Activated CD4-positive, alpha-beta T cell treated with anti-CD3 and anti-CD28 coated beads, Interleukin-2, amount 10 ng/mL, durations not matched to agents 7 days and 5 days (primary cell): ENCODE measurements around the gene FAM81A. TPM values are rescaled to one million over a fixed set of nuclear protein-coding genes. Genes with fewer than 3 reads are reported as not detected.
"Not testable (repeated sequence)": the region's sequence is repeated elsewhere in the genome, so short reads cannot be mapped to it uniquely, and the experiment has no call there.

Experiments used
- CTCF ChIA-PET: fragments of 350-600 bp; sonication (Branson Sonifier 250); formaldehyde crosslinking; loops from one replicate; lab custom pipeline; 2021; ENCODE audit warnings: antibody characterized with exemption; lab: Charles Lee
- POLR2A ChIA-PET: fragments of 350-600 bp; sonication (Branson Sonifier 250); formaldehyde crosslinking; loops from one replicate; lab custom pipeline; 2021; ENCODE audit warnings: antibody characterized with exemption; lab: Charles Lee
- DNase-seq: peaks from one replicate; pipeline ENCODE4 v3.0.0-alpha.2; 2020
- H3K27ac Mint-ChIP-seq: one replicate; pipeline ENCODE4 v1.8.0; 2021; ENCODE audit warnings: mild to moderate bottlenecking, moderate library complexity, mixed read lengths
- H3K27me3 Mint-ChIP-seq: one replicate; pipeline ENCODE4 v1.8.0; 2021; ENCODE audit warnings: mixed read lengths
- H3K36me3 Mint-ChIP-seq: one replicate; pipeline ENCODE4 v1.8.0; 2021; ENCODE audit warnings: low read depth, mixed read lengths
- H3K4me1 Mint-ChIP-seq: one replicate; pipeline ENCODE4 v1.8.0; 2021; ENCODE audit warnings: mixed read lengths
- H3K4me3 Mint-ChIP-seq: one replicate; pipeline ENCODE4 v1.8.0; 2021; ENCODE audit warnings: mild to moderate bottlenecking, moderate library complexity, mixed read lengths
- H3K9me3 Mint-ChIP-seq: one replicate; pipeline ENCODE4 v1.8.0; 2021; ENCODE audit warnings: mixed read lengths
- total RNA-seq, 2 experiments: library from RNA; stranded (reverse); gene quantifications; one replicate each; pipeline ENCODE4 v1.2.3, GENCODE V29; 2021

Gene FAM81A
- total RNA-seq, 2 experiments from 2014 or later, result 0.57 to 0.73 TPM

GRCh38 chr15:59516655-59517461, 78.9 kb downstream of the FAM81A start:
- Mint-ChIP-seq H3K36me3 (no peaks in the 10 kb centered on the region), H3K4me3 (no peak overlapping the region), H3K9me3 (no peaks in the 10 kb centered on the region), H3K4me1 (peaks cover 2% of the 10 kb centered on the region), H3K27me3 (peaks cover 14% of the 10 kb centered on the region), H3K27ac (no peak overlapping the region)
- CTCF ChIA-PET, result interaction anchor here (0.7 to 2.4 kb wide), 7 partner anchors 7 to 1562 kb away, joined by 3 to 10 read pairs (median 4); no protein-coding TSS in a partner anchor
- no peak for DNase-seq
- POLR2A ChIA-PET, result no interaction called here

GRCh38 chr15:59519329-59519728, 81.3 kb downstream of the FAM81A start:
- DNase-seq, result no peak
- ChIA-PET POLR2A (no interaction called here), CTCF (interaction anchor here (0.7 kb wide), 1 partner anchor 10 kb away, joined by 4 read pairs; no protein-coding TSS in a partner anchor)
- Mint-ChIP-seq H3K36me3 (no peaks in the 10 kb centered on the region), H3K4me3 (no peak overlapping the region), H3K9me3 (no peaks in the 10 kb centered on the region), H3K4me1 (peaks cover 23% of the 10 kb centered on the region), H3K27me3 (peaks cover 14% of the 10 kb centered on the region), H3K27ac (no peak overlapping the region)

GRCh38 chr15:59521443-59521842, 83.5 kb downstream of the FAM81A start:
- ChIA-PET CTCF (no interaction called here), POLR2A (no interaction called here)
- no peak for DNase-seq
- Mint-ChIP-seq H3K36me3 (no peaks in the 10 kb centered on the region), H3K9me3 (no peaks in the 10 kb centered on the region), H3K27me3 (peaks cover 13% of the 10 kb centered on the region), H3K4me1 (peaks cover 30% of the 10 kb centered on the region), H3K27ac (no peak overlapping the region), H3K4me3 (no peak overlapping the region)

- Mint-ChIP-seq H3K4me1 (peaks cover 30% of the 10 kb centered on the region), H3K9me3 (no peaks in the 10 kb centered on the region), H3K4me3 (peak overlapping the region; percentile 49), H3K27me3 (peaks cover 13% of the 10 kb centered on the region), H3K27ac (peak overlapping the region; percentile 86), H3K36me3 (no peaks in the 10 kb centered on the region)
- peak; percentile 64 for DNase-seq
- CTCF ChIA-PET, result interaction anchor here (1.9 to 2.0 kb wide), 2 partner anchors 7 to 10 kb away, joined by 10 read pairs; no protein-coding TSS in a partner anchor
- POLR2A ChIA-PET, result interaction anchor here (0.6 kb wide), 1 partner anchor 377 kb away, joined by 3 read pairs; no protein-coding TSS in a partner anchor
Measured at GRCh38 chr15:59522988-59523461, 85.0 kb downstream of the FAM81A start.

- DNase-seq, result no peak
- Mint-ChIP-seq H3K9me3 (no peaks in the 10 kb centered on the region), H3K4me3 (no peak overlapping the region), H3K36me3 (no peaks in the 10 kb centered on the region), H3K27me3 (peaks cover 13% of the 10 kb centered on the region), H3K4me1 (peaks cover 31% of the 10 kb centered on the region), H3K27ac (peak overlapping the region; percentile 81)
- ChIA-PET POLR2A (interaction anchor here (0.6 kb wide), 1 partner anchor 378 kb away, joined by 3 read pairs; no protein-coding TSS in a partner anchor), CTCF (interaction anchor here (1.2 to 2.0 kb wide), 3 partner anchors 8 to 19 kb away, joined by 4 to 10 read pairs (median 10); no protein-coding TSS in a partner anchor)
Measured at GRCh38 chr15:59523702-59524101, 85.7 kb downstream of the FAM81A start.

GRCh38 chr15:59524331-59524731, 86.3 kb downstream of the FAM81A start:
- ChIA-PET CTCF (interaction anchor here (0.9 to 2.0 kb wide), 4 partner anchors 9 to 209 kb away, joined by 3 to 10 read pairs (median 7); no protein-coding TSS in a partner anchor), POLR2A (no interaction called here)
- H3K27me3 Mint-ChIP-seq, result peaks cover 13% of the 10 kb centered on the region
- DNase-seq, result peak; percentile 48
- H3K4me1 Mint-ChIP-seq, result peaks cover 33% of the 10 kb centered on the region
- H3K36me3 Mint-ChIP-seq, result no peaks in the 10 kb centered on the region
- H3K9me3 Mint-ChIP-seq, result no peaks in the 10 kb centered on the region
- H3K27ac Mint-ChIP-seq, result peak overlapping the region; percentile 81
- H3K4me3 Mint-ChIP-seq, result peak overlapping the region; percentile 3

GRCh38 chr15:59526466-59526865, 88.5 kb downstream of the FAM81A start:
- H3K36me3 Mint-ChIP-seq, H3K27ac Mint-ChIP-seq, H3K27me3 Mint-ChIP-seq, POLR2A ChIA-PET, DNase-seq, H3K4me3 Mint-ChIP-seq, H3K9me3 Mint-ChIP-seq: not testable (repeated sequence)
- peaks cover 33% of the 10 kb centered on the region for H3K4me1 Mint-ChIP-seq
- CTCF ChIA-PET, result interaction anchor here (0.6 kb wide), 1 partner anchor 1272 kb away, joined by 3 read pairs; no protein-coding TSS in a partner anchor

GRCh38 chr15:59528429-59528828, 90.4 kb downstream of the FAM81A start:
- Mint-ChIP-seq H3K9me3 (no peaks in the 10 kb centered on the region), H3K27me3 (peaks cover 5% of the 10 kb centered on the region), H3K36me3 (no peaks in the 10 kb centered on the region), H3K4me3 (no peak overlapping the region), H3K4me1 (peaks cover 23% of the 10 kb centered on the region), H3K27ac (peak overlapping the region; percentile 0)
- DNase-seq, result no peak
- CTCF ChIA-PET, result interaction anchor here (0.6 to 1.4 kb wide), 15 partner anchors 9 to 1300 kb away, joined by 3 to 6 read pairs (median 3); no protein-coding TSS in a partner anchor
- POLR2A ChIA-PET, result no interaction called here

- POLR2A ChIA-PET, result no interaction called here
- peaks cover 18% of the 10 kb centered on the region for H3K4me1 Mint-ChIP-seq
- CTCF ChIA-PET, result interaction anchor here (0.6 to 1.4 kb wide), 19 partner anchors 9 to 1321 kb away, joined by 3 to 6 read pairs (median 3); no protein-coding TSS in a partner anchor
- peak overlapping the region; percentile 0 for H3K27ac Mint-ChIP-seq
- no peaks in the 10 kb centered on the region for H3K9me3 Mint-ChIP-seq
- H3K27me3 Mint-ChIP-seq, result peaks cover 5% of the 10 kb centered on the region
- no peaks in the 10 kb centered on the region for H3K36me3 Mint-ChIP-seq
- peak; percentile 82 for DNase-seq
- H3K4me3 Mint-ChIP-seq, result no peak overlapping the region
Measured at GRCh38 chr15:59528961-59529402, 91.0 kb downstream of the FAM81A start.

- Mint-ChIP-seq H3K9me3 (no peaks in the 10 kb centered on the region), H3K4me1 (peaks cover 7% of the 10 kb centered on the region), H3K27me3 (peaks cover 3% of the 10 kb centered on the region), H3K36me3 (no peaks in the 10 kb centered on the region), H3K27ac (no peak overlapping the region), H3K4me3 (no peak overlapping the region)
- ChIA-PET CTCF (interaction anchor here (0.6 to 1.0 kb wide), 3 partner anchors 14 to 174 kb away, joined by 3 to 5 read pairs (median 4); no protein-coding TSS in a partner anchor), POLR2A (no interaction called here)
- no peak for DNase-seq
Measured at GRCh38 chr15:59531066-59531675, 93.2 kb downstream of the FAM81A start.

GRCh38 chr15:59532770-59533379, 94.9 kb downstream of the FAM81A start:
- Mint-ChIP-seq H3K27me3 (peaks cover 8% of the 10 kb centered on the region), H3K4me1 (peaks cover 7% of the 10 kb centered on the region), H3K9me3 (no peaks in the 10 kb centered on the region), H3K4me3 (no peak overlapping the region), H3K27ac (no peak overlapping the region), H3K36me3 (no peaks in the 10 kb centered on the region)
- CTCF ChIA-PET, result interaction anchor here (0.7 to 2.0 kb wide), 13 partner anchors 9 to 155 kb away, joined by 3 to 11 read pairs (median 4); partner anchors contain the start of gene GCNT3
- peak; percentile 52 for DNase-seq
- POLR2A ChIA-PET, result no interaction called here

GRCh38 chr15:59536553-59536952, 98.6 kb downstream of the FAM81A start:
- CTCF ChIA-PET, result interaction anchor here (0.5 to 1.5 kb wide), 3 partner anchors 11 to 199 kb away, joined by 3 to 4 read pairs (median 3); no protein-coding TSS in a partner anchor
- no peak for DNase-seq
- Mint-ChIP-seq H3K4me3 (no peak overlapping the region), H3K36me3 (no peaks in the 10 kb centered on the region), H3K27ac (no peak overlapping the region), H3K4me1 (peaks cover 4% of the 10 kb centered on the region), H3K9me3 (no peaks in the 10 kb centered on the region), H3K27me3 (peaks cover 4% of the 10 kb centered on the region)
- POLR2A ChIA-PET, result no interaction called here
